Activated CD4-positive, alpha-beta T cell treated with anti-CD3 and anti-CD28 coated beads, Interleukin-2, amount 50 U/mL, for 48 hours (primary cell): ENCODE results near the gene SMIM13.

ENCODE experiments used
- DNase-seq, 2 experiments: peaks; one replicate each; pipeline ENCODE4 v3.0.0-alpha.2; 2020

The SMIM13 gene

GRCh38 chr6:11123978-11124377 lies 30.3 kb downstream of the SMIM13 start:
- DNase-seq, result no peak

- no peak for DNase-seq
These were observed 33.2 kb downstream of the SMIM13 start for GRCh38 chr6:11126876-11127275.

DNA sequence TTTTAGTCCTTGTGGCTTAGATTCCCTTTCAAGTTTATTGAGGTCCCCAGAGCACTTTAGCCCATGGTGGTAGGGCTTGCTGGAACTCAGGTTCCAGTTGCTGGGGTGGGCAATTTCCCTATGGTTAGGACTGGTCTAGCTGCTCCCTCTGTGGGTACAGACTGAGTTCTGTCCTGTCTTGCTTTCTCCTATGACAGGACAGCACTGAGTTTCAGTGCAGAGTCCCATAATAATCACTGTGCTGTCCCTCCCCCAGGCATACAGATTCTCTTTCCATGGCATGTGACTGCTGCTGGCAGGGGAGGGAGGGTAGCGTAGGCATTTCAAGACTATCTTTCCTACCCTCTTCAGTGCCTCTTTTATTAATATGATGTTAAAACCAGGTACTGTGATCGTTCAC lies 35.0 kb downstream of the SMIM13 start:
- DNase-seq, result no peak

GRCh38 chr6:11129908-11130565 lies 36.4 kb downstream of the SMIM13 start:
- DNase-seq, result no peak

GRCh38 chr6:11130605-11131004 lies 37.0 kb downstream of the SMIM13 start:
- no peak for DNase-seq

- DNase-seq, result no peak
These were observed 38.7 kb downstream of the SMIM13 start for GRCh38 chr6:11132194-11132888.

DNA sequence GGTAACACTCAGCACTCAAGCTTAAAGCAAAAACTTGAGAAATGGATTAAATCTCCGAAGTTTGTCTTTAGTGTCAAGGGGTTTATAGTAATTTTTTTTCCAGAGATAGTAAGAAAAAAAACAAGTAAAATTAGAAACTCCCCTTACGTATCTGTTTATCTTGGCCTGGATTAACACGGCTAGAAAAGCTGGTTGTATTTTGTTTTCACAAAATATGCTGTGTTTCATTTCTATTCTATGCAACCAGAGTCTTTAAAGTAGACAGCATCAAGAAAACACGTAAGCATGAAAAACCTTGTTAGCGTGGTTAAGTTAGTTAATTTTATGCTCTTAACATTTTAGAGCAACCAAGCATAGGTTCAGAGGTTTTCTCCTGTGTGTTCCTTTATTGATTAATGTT lies 39.6 kb downstream of the SMIM13 start:
- no peak for DNase-seq

GRCh38 chr6:11136809-11137208 lies 43.2 kb downstream of the SMIM13 start:
- no peak for DNase-seq

- DNase-seq, result no peak
These were observed 45.7 kb downstream of the SMIM13 start for GRCh38 chr6:11139051-11139960.

DNA sequence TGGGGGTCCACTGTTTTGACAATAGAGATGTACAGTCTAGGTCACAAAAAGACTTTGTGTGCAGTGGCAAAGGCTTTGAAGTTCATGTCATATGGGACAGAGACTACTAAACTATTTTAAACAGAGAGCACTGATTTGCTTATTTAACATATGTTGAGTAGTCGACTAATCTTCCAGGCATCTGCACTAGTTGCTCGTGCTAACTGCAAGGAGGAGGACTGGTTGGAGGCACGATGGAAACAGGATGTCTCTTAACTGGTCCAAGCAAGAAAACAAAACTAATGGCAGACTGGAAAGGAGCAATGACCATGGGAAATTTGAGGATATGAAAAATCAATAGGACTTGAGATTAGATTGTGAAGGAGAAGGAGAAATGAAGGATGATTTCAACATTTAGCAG lies 46.4 kb downstream of the SMIM13 start:
- no peak for DNase-seq

DNA sequence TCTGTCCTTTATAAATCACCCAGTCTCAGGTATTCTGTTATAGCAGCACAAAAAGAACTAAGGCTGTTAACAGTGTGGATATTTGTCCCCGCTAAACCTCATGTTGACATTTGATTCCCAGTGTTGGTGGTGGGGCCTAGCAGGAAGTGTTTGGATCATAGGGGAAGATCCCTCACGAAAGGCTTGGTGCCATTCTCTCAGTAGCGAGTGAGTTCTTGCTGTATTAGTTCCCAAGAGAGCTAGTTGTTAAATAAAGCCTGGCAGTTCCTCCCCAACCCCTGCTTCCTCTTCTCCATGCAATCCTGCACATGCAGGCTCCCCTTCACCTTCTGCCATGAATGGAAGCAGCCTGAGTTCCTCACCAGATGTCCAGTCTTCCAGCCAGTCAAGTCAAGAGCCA lies 47.7 kb downstream of the SMIM13 start:
- no peak for DNase-seq

GRCh38 chr6:11142296-11143027 lies 48.8 kb downstream of the SMIM13 start:
- no peak for DNase-seq

- DNase-seq, result peak in 1 of 2 experiments; percentile 18
These were observed 50.0 kb downstream of the SMIM13 start for GRCh38 chr6:11143394-11144371.

- DNase-seq, result peak; percentile 80 to 84
These were observed 50.8 kb downstream of the SMIM13 start for GRCh38 chr6:11144393-11144851.

GRCh38 chr6:11146117-11146826 lies 52.6 kb downstream of the SMIM13 start:
- no peak for DNase-seq

DNA sequence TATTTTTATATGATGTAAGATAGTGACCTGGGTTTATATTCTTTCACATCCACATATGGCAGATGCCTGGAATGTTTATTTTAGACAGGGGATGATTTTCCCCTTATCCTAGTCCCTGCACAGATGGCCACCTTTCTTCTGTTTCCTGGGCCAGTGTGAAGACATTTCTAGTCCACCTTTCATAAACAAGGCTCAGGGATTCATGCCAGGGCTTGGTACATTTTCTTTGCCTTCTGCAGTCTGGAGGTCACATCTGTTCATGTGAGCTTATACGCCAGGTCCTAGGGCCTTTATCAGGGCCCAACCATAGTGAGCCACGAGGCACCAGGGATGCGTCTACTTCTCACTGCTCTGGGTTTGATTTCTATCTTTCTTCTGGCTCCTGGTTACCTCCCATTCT lies 55.9 kb downstream of the SMIM13 start:
- DNase-seq, result no peak

GRCh38 chr6:11151488-11151887 lies 57.9 kb downstream of the SMIM13 start:
- DNase-seq, result no peak

- DNase-seq, result no peak
These were observed 58.9 kb downstream of the SMIM13 start for GRCh38 chr6:11152581-11152980.

DNA sequence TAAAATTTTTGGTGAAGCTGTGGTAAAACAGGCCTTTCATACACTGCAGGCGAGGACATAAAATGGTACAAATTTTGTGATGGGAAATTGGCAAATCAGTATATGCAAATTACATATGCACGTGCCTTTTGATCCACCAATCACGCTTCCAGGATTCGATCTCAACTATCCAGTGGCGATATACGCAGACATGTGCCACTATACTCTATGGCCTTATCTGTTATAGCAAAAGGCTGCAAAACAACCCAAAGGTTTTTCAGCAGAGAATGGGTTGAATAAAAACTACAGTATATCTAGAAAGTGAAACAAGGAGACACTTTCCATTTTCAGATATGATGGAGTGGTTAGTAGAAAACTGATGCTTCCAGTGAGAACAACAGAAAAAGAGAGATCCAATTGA lies 59.8 kb downstream of the SMIM13 start:
- DNase-seq, result no peak

DNA sequence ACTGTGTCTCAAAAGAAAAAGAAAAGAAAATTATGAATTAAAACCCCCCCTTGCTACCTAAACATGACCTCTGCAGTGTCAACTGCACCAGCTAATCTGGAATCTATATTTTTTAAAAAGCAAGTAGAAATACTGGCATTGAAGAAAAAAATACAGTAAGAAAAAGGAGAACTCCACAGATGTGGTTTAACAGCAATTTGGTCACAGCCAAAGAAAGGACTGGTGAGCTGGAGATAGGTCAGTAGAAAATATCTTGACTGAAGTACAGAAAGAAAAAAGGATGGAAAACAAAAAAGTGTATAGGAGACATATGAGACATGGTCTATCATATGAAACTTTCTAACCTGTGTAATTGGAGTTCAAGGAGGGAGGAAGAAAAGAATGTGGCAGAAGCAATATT lies 62.0 kb downstream of the SMIM13 start:
- DNase-seq, result no peak

- no peak for DNase-seq
These were observed 66.6 kb downstream of the SMIM13 start for GRCh38 chr6:11160199-11160598.
